ENCODE data around the gene LRRC56. TPM values are rescaled to one million over a fixed set of nuclear protein-coding genes. Genes with fewer than 3 reads are reported as not detected.

The LRRC56 gene
- total and polyA plus RNA-seq, 4 donors, result 0.08 to 0.46 (median 0.20) TPM

DNA sequence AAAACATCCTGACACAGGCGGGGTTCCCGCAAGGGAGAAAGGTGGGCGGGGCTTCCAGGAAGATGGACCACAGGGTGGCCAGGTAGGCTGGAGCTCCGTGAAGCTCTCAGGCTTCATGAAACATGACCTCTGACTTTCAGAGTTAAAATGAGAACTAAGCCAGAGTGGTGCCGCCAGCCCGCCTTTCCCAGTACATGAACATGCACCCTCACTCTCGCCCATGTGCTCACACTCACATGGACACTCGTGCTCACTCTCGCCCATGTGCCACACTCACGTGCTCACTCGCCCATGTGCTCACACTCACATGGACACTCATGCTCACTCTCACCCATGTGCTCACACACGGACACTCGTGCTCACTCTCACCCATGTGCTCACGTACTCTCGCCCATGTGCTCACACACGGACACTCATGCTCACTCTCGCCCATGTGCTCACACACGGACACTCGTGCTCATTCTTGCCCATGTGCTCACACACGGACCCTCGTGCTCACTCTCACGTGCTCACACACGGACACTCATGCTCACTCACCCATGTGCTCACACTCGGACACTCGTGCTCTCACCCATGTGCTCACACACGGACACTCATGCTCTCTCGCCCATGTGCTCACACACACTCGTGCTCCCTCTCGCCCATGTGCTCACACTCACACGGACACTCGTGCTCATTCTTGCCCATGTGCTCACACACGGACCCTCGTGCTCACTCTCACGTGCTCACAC is 40.3 kb upstream of the LRRC56 start:
- H3K4me1 ChIP-seq (ENCODE audit: control insufficient read depth in 4 of 4, insufficient read depth in 4 of 4, low read length in 3 of 4), result no peaks in the 10 kb centered on the region
- peaks cover 25 to 79% (median 37%) of the 10 kb centered on the region in 4 donors for H3K36me3 ChIP-seq (ENCODE audit: control insufficient read depth in 4 of 4, insufficient read depth in 3 of 4, low read depth in 1 of 4, low read length in 3 of 4)
- TF ChIP-seq, protein P1, sequence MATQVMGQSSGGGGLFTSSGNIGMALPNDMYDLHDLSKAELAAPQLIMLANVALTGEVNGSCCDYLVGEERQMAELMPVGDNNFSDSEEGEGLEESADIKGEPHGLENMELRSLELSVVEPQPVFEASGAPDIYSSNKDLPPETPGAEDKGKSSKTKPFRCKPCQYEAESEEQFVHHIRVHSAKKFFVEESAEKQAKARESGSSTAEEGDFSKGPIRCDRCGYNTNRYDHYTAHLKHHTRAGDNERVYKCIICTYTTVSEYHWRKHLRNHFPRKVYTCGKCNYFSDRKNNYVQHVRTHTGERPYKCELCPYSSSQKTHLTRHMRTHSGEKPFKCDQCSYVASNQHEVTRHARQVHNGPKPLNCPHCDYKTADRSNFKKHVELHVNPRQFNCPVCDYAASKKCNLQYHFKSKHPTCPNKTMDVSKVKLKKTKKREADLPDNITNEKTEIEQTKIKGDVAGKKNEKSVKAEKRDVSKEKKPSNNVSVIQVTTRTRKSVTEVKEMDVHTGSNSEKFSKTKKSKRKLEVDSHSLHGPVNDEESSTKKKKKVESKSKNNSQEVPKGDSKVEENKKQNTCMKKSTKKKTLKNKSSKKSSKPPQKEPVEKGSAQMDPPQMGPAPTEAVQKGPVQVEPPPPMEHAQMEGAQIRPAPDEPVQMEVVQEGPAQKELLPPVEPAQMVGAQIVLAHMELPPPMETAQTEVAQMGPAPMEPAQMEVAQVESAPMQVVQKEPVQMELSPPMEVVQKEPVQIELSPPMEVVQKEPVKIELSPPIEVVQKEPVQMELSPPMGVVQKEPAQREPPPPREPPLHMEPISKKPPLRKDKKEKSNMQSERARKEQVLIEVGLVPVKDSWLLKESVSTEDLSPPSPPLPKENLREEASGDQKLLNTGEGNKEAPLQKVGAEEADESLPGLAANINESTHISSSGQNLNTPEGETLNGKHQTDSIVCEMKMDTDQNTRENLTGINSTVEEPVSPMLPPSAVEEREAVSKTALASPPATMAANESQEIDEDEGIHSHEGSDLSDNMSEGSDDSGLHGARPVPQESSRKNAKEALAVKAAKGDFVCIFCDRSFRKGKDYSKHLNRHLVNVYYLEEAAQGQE (IDR thresholded peaks at IDR 0.05), result no peak
- TF ChIP-seq FOXA2 (IDR thresholded peaks at IDR 0.05) (no peak), HNF4G (IDR thresholded peaks at IDR 0.05) (no peak), RAD21 (IDR thresholded peaks at IDR 0.05) (no peak), SP1 (IDR thresholded peaks at IDR 0.05) (no peak), FOXA1 (IDR thresholded peaks at IDR 0.05) (no peak), JUND (IDR thresholded peaks at IDR 0.05) (no peak), YY1 (IDR thresholded peaks at IDR 0.05) (no peak), EGR1 (IDR thresholded peaks at IDR 0.05; ENCODE audit: low read depth in 2 of 2) (no peak)
- TF ChIP-seq, protein P2, sequence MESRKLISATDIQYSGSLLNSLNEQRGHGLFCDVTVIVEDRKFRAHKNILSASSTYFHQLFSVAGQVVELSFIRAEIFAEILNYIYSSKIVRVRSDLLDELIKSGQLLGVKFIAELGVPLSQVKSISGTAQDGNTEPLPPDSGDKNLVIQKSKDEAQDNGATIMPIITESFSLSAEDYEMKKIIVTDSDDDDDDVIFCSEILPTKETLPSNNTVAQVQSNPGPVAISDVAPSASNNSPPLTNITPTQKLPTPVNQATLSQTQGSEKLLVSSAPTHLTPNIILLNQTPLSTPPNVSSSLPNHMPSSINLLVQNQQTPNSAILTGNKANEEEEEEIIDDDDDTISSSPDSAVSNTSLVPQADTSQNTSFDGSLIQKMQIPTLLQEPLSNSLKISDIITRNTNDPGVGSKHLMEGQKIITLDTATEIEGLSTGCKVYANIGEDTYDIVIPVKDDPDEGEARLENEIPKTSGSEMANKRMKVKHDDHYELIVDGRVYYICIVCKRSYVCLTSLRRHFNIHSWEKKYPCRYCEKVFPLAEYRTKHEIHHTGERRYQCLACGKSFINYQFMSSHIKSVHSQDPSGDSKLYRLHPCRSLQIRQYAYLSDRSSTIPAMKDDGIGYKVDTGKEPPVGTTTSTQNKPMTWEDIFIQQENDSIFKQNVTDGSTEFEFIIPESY (IDR thresholded peaks at IDR 0.05), result no peak
- TF ChIP-seq, protein P3, sequence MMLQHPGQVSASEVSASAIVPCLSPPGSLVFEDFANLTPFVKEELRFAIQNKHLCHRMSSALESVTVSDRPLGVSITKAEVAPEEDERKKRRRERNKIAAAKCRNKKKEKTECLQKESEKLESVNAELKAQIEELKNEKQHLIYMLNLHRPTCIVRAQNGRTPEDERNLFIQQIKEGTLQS (IDR thresholded peaks at IDR 0.05), result no peak
- TF ChIP-seq, protein P4, sequence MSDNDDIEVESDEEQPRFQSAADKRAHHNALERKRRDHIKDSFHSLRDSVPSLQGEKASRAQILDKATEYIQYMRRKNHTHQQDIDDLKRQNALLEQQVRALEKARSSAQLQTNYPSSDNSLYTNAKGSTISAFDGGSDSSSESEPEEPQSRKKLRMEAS (IDR thresholded peaks at IDR 0.05), result no peak
- no peaks in the 10 kb centered on the region for H3K27me3 ChIP-seq (ENCODE audit: control insufficient read depth in 4 of 4, insufficient read depth in 4 of 4, low read length in 3 of 4)
- H3K9ac ChIP-seq (ENCODE audit: low read depth in 1 of 2, low read length in 2 of 2), result no peak overlapping the region
- H3K9me3 ChIP-seq (ENCODE audit: control insufficient read depth in 4 of 4, low read length in 3 of 4), result no peaks in the 10 kb centered on the region
- 96% methylated on average over 34 of the region's 34 CpGs for WGBS
- no peak for DNase-seq (ENCODE audit: low spot score)
- no peak overlapping the region for H3K4me3 ChIP-seq (ENCODE audit: low read depth in 1 of 3, low read length in 3 of 3)
- no peak overlapping the region for H3K27ac ChIP-seq (ENCODE audit: low read depth in 1 of 2, low read length in 2 of 2)

DNA sequence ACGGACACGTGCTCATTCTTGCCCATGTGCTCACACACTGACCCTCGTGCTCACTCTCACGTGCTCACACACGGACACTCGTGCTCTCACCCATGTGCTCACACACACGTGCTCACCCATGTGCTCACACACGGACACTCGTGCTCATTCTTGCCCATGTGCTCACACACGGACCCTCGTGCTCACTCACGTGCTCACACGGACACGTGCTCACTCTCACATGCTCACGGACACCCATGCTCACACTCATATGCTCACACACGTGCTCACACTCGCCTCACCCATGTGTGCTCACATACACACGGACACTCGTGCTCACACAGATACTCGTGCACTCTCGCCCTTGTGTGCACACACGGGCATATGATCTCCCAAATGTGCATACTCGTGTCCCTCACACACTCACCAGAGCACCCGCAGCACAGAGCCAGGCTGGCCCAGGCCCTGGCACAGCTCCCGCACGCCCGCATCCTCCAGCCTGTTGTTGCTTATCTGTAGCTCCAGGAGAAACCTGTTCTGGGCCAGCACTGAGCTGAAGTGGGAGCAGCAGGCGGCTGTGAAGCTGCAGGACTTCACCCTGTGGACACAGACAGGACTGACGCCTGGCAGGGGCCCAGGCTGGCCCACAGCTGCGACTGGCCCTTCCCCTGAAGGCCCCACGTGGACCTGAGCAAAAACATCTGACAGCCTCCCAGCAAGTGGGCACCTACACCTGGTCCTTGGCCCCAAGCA is 39.6 kb upstream of the LRRC56 start:
- no peaks in the 10 kb centered on the region for H3K4me1 ChIP-seq (ENCODE audit: control insufficient read depth in 4 of 4, insufficient read depth in 4 of 4, low read length in 3 of 4)
- H3K9ac ChIP-seq (ENCODE audit: low read depth in 1 of 2, low read length in 2 of 2), result no peak overlapping the region
- no peaks in the 10 kb centered on the region for H3K27me3 ChIP-seq (ENCODE audit: control insufficient read depth in 4 of 4, insufficient read depth in 4 of 4, low read length in 3 of 4)
- no peaks in the 10 kb centered on the region for H3K9me3 ChIP-seq (ENCODE audit: control insufficient read depth in 4 of 4, low read length in 3 of 4)
- no peak for DNase-seq (ENCODE audit: low spot score)
- WGBS, result 98% methylated on average over 31 of the region's 31 CpGs
- H3K36me3 ChIP-seq (ENCODE audit: control insufficient read depth in 4 of 4, insufficient read depth in 3 of 4, low read depth in 1 of 4, low read length in 3 of 4), result peaks cover 25 to 77% (median 36%) of the 10 kb centered on the region in 4 donors
- no peak overlapping the region for H3K27ac ChIP-seq (ENCODE audit: low read depth in 1 of 2, low read length in 2 of 2)
- TF ChIP-seq RAD21 (IDR thresholded peaks at IDR 0.05) (no peak), FOXA2 (IDR thresholded peaks at IDR 0.05) (no peak), HNF4A (conservative IDR thresholded peaks at IDR 0.05) (no peak), SP1 (IDR thresholded peaks at IDR 0.05) (no peak), YY1 (IDR thresholded peaks at IDR 0.05) (no peak)
- TF ChIP-seq, protein P4 (IDR thresholded peaks at IDR 0.05), result no peak
- TF ChIP-seq, protein P5, sequence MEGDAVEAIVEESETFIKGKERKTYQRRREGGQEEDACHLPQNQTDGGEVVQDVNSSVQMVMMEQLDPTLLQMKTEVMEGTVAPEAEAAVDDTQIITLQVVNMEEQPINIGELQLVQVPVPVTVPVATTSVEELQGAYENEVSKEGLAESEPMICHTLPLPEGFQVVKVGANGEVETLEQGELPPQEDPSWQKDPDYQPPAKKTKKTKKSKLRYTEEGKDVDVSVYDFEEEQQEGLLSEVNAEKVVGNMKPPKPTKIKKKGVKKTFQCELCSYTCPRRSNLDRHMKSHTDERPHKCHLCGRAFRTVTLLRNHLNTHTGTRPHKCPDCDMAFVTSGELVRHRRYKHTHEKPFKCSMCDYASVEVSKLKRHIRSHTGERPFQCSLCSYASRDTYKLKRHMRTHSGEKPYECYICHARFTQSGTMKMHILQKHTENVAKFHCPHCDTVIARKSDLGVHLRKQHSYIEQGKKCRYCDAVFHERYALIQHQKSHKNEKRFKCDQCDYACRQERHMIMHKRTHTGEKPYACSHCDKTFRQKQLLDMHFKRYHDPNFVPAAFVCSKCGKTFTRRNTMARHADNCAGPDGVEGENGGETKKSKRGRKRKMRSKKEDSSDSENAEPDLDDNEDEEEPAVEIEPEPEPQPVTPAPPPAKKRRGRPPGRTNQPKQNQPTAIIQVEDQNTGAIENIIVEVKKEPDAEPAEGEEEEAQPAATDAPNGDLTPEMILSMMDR (IDR thresholded peaks at IDR 0.05; ENCODE audit: low read depth, low read length, missing input control), result no peak
- no peak overlapping the region for H3K4me3 ChIP-seq (ENCODE audit: low read depth in 1 of 3, low read length in 3 of 3)

All from liver (tissue), 9 donors.